HG03457 (cell line): ENCODE measurements around the gene PLCD3.

Source experiments
- ATAC-seq: cut with Tn5 transposase; IDR thresholded peaks from one replicate; pipeline ENCODE4 v1.9.1; 2021; ENCODE audit warnings: moderate number of reproducible peaks; ENCODE audit not compliant: unreplicated experiment

Gene PLCD3

GRCh38 chr17:45149669-45150664 lies 17.7 kb upstream of the PLCD3 start:
- no peak for ATAC-seq

- ATAC-seq = no peak
These were observed 16.8 kb upstream of the PLCD3 start for GRCh38 chr17:45149037-45149668.

- ATAC-seq = peak; percentile 45
These were observed 16.1 kb upstream of the PLCD3 start, which contains the start of gene HEXIM1 for GRCh38 chr17:45148183-45149036. HEXIM1 (plus strand) TSS chr17:45148475; CDS start chr17:45149191, 716 bp downstream.

- ATAC-seq = no peak
These were observed 15.4 kb upstream of the PLCD3 start for GRCh38 chr17:45147581-45148182.

GRCh38 chr17:45146890-45147580 lies 14.7 kb upstream of the PLCD3 start:
- no peak for ATAC-seq

GRCh38 chr17:45146592-45146889 lies 14.2 kb upstream of the PLCD3 start:
- no peak for ATAC-seq

GRCh38 chr17:45146166-45146565 lies 13.9 kb upstream of the PLCD3 start:
- ATAC-seq = no peak

- no peak for ATAC-seq
These were observed 12.7 kb upstream of the PLCD3 start for GRCh38 chr17:45145035-45145389.

- no peak for ATAC-seq
These were observed 12.1 kb upstream of the PLCD3 start for GRCh38 chr17:45144199-45145034.

GRCh38 chr17:45143767-45144198 lies 11.5 kb upstream of the PLCD3 start:
- ATAC-seq = no peak

GRCh38 chr17:45143094-45143670 lies 10.9 kb upstream of the PLCD3 start:
- ATAC-seq = no peak

- ATAC-seq = no peak
These were observed 7.2 kb upstream of the PLCD3 start for GRCh38 chr17:45139533-45139920.

- ATAC-seq = no peak
These were observed 6.7 kb upstream of the PLCD3 start for GRCh38 chr17:45138911-45139532.

- no peak for ATAC-seq
These were observed 5.4 kb upstream of the PLCD3 start for GRCh38 chr17:45137561-45138305.

- ATAC-seq = no peak
These were observed 4.7 kb upstream of the PLCD3 start for GRCh38 chr17:45136846-45137560.

- no peak for ATAC-seq
These were observed 3.9 kb upstream of the PLCD3 start for GRCh38 chr17:45135978-45136791.
